ENCODE results near the gene KIF1A.

DNA sequence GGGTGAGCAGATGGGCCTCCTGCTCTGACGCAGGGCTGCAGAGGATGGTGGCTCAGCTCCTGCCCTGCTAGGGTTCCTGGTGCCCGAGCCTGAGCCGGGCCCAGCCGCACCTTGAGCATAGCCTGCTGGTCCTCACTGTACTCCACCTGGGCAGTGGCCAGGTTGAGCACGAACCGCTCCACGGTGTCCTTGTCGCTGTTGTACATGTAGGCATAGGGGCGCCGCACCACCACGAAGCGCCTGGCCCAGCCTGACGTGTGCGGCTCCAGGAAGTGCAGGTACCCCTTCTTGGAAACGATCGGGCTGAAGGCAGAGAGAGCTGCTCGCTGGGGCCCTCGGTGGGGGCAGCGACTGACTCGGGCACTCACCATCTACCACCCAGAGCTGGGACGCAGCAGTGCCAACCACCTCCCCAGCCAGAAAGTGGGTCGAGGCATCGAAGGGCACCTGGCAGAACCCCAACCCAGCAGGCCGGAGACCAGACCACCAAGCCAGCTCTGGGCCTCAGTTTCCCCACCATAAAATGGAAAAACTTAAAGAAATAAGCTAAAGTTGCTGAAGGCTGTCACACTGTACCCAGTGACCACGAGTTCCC lies 101.0 kb downstream of the KIF1A start:
- TF ChIP-seq, protein P1, sequence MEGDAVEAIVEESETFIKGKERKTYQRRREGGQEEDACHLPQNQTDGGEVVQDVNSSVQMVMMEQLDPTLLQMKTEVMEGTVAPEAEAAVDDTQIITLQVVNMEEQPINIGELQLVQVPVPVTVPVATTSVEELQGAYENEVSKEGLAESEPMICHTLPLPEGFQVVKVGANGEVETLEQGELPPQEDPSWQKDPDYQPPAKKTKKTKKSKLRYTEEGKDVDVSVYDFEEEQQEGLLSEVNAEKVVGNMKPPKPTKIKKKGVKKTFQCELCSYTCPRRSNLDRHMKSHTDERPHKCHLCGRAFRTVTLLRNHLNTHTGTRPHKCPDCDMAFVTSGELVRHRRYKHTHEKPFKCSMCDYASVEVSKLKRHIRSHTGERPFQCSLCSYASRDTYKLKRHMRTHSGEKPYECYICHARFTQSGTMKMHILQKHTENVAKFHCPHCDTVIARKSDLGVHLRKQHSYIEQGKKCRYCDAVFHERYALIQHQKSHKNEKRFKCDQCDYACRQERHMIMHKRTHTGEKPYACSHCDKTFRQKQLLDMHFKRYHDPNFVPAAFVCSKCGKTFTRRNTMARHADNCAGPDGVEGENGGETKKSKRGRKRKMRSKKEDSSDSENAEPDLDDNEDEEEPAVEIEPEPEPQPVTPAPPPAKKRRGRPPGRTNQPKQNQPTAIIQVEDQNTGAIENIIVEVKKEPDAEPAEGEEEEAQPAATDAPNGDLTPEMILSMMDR (IDR thresholded peaks at IDR 0.05; ENCODE audit: low read length): no peak
- TF ChIP-seq EZH2 (IDR thresholded peaks at IDR 0.05; ENCODE audit: borderline replicate concordance, low read length): no peak

Measured in OCI-LY1 (cell line).